ENCODE results near the gene USP36. TPM values are rescaled to one million over a fixed set of nuclear protein-coding genes. Genes with fewer than 3 reads are reported as not detected.

USP36 gene
- total RNA-seq, 1 experiment from 2014 or later = 113 TPM

DNA sequence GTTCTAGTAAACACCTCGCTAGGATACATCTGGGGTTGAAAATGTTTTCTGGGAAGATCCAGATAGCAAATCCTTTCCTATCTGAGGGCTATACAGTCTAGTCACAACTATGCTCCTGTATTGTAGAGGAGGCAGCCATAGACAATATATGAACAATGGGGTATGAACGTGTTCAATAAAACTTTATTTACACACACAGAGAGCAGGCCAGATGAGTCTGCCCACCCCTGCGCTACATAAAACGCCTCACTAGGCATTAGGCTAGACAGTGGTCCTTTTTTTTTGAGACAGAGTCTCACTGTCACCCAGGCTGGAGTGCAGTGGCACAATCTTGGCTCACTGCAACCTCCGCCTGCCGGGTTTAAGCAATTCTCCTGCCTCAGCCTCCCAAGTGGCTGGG is 11.1 kb downstream of the USP36 start:
- H3K4me3 ChIP-seq (ENCODE audit: low read depth in 2 of 2, low read length in 2 of 2) = no peak overlapping the region
- TF ChIP-seq TCF7L2 (IDR thresholded peaks at IDR 0.05; ENCODE audit: low read depth, low read length) = no peak
- TF ChIP-seq POLR2AphosphoS5 (IDR thresholded peaks at IDR 0.05; ENCODE audit: low read depth, low read length) = no peak
- no peak for TF ChIP-seq CTCF (IDR thresholded peaks at IDR 0.05)
- TF ChIP-seq SIN3A (IDR thresholded peaks at IDR 0.05; ENCODE audit: borderline replicate concordance, insufficient read depth, low read depth, low read length) = no peak
- TF ChIP-seq, protein P1, sequence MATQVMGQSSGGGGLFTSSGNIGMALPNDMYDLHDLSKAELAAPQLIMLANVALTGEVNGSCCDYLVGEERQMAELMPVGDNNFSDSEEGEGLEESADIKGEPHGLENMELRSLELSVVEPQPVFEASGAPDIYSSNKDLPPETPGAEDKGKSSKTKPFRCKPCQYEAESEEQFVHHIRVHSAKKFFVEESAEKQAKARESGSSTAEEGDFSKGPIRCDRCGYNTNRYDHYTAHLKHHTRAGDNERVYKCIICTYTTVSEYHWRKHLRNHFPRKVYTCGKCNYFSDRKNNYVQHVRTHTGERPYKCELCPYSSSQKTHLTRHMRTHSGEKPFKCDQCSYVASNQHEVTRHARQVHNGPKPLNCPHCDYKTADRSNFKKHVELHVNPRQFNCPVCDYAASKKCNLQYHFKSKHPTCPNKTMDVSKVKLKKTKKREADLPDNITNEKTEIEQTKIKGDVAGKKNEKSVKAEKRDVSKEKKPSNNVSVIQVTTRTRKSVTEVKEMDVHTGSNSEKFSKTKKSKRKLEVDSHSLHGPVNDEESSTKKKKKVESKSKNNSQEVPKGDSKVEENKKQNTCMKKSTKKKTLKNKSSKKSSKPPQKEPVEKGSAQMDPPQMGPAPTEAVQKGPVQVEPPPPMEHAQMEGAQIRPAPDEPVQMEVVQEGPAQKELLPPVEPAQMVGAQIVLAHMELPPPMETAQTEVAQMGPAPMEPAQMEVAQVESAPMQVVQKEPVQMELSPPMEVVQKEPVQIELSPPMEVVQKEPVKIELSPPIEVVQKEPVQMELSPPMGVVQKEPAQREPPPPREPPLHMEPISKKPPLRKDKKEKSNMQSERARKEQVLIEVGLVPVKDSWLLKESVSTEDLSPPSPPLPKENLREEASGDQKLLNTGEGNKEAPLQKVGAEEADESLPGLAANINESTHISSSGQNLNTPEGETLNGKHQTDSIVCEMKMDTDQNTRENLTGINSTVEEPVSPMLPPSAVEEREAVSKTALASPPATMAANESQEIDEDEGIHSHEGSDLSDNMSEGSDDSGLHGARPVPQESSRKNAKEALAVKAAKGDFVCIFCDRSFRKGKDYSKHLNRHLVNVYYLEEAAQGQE (IDR thresholded peaks at IDR 0.05; ENCODE audit: insufficient read depth in 1 of 2, low read depth in 2 of 2, low read length in 1 of 2) = no peak
- ChIA-PET CTCF (interaction anchor here (0.6 kb wide), 1 partner anchor 37 kb away, joined by 9 read pairs; no protein-coding TSS in a partner anchor), POLR2A (no interaction called here)
- H3K27ac ChIP-seq (ENCODE audit: low read length) = no peak overlapping the region
- ATAC-seq = no peak
- no peaks in the 10 kb centered on the region for H3K9me3 ChIP-seq (ENCODE audit: control insufficient read depth, insufficient read depth, low read depth, low read length)
- H3K4me1 ChIP-seq (ENCODE audit: control insufficient read depth, insufficient read depth, low read length) = no peaks in the 10 kb centered on the region
- H3K36me3 ChIP-seq (ENCODE audit: control insufficient read depth, insufficient read depth, low read length) = peaks cover 22% of the 10 kb centered on the region
- intact Hi-C loops (cut with micrococcal nuclease; ENCODE audit: unreplicated experiment) (no loop called here), in situ Hi-C loops (cut with HindIII; ENCODE audit: low pct_unique_long_range_greater_than_20kb, low sequenced_read_pairs) (loop anchor here (25.0 kb wide), 1 partner anchor 342 kb away; no protein-coding TSS in a partner anchor)
- DNase-seq (ENCODE audit: low read depth, low spot score) = no peak
- no peaks in the 10 kb centered on the region for H3K27me3 ChIP-seq (ENCODE audit: control insufficient read depth, insufficient read depth, low read length)
- BruUV-seq (replicated peaks) = no TSS peak

- no peaks in the 10 kb centered on the region for H3K9me3 ChIP-seq (ENCODE audit: control insufficient read depth, insufficient read depth, low read depth, low read length)
- POLR2A ChIA-PET = no interaction called here
- no peaks in the 10 kb centered on the region for H3K27me3 ChIP-seq (ENCODE audit: control insufficient read depth, insufficient read depth, low read length)
- no peak for TF ChIP-seq SIN3A (IDR thresholded peaks at IDR 0.05; ENCODE audit: borderline replicate concordance, insufficient read depth, low read depth, low read length)
- no peak for TF ChIP-seq POLR2AphosphoS5 (IDR thresholded peaks at IDR 0.05; ENCODE audit: low read depth, low read length)
- TF ChIP-seq, protein P1 (IDR thresholded peaks at IDR 0.05; ENCODE audit: insufficient read depth in 1 of 2, low read depth in 2 of 2, low read length in 1 of 2) = no peak
- no peak for TF ChIP-seq CTCF (IDR thresholded peaks at IDR 0.05)
- H3K27ac ChIP-seq (ENCODE audit: low read length) = no peak overlapping the region
- H3K4me3 ChIP-seq (ENCODE audit: low read depth in 2 of 2, low read length in 2 of 2) = no peak overlapping the region
- H3K4me1 ChIP-seq (ENCODE audit: control insufficient read depth, insufficient read depth, low read length) = no peaks in the 10 kb centered on the region
- intact Hi-C loops (cut with micrococcal nuclease; ENCODE audit: unreplicated experiment) = no loop called here
- ATAC-seq (peak; percentile 64; the same call in 1 of the 2 replicates), DNase-seq (ENCODE audit: low read depth, low spot score) (no peak)
- in situ Hi-C loops (cut with HindIII; ENCODE audit: low pct_unique_long_range_greater_than_20kb, low sequenced_read_pairs) = loop anchor here (25.0 kb wide), 1 partner anchor 341 kb away; no protein-coding TSS in a partner anchor
- CTCF ChIA-PET = no interaction called here
- no TSS peak for BruUV-seq (replicated peaks)
- peaks cover 23% of the 10 kb centered on the region for H3K36me3 ChIP-seq (ENCODE audit: control insufficient read depth, insufficient read depth, low read length)
These were observed 12.0 kb downstream of the USP36 start for GRCh38 chr17:78828470-78829185.
